HepG2 (cell line): ENCODE data around the gene UBXN2A. TPM values are rescaled to one million over a fixed set of nuclear protein-coding genes. Genes with fewer than 3 reads are reported as not detected.

Experiments
- BHLHE40 ChIP-seq: IDR thresholded peaks from 2 replicates; pipeline ENCODE4 v1.6.1; 2011; ENCODE audit warnings: low read length, improper control_type of control experiment
- CEBPZ ChIP-seq: IDR thresholded peaks from 2 replicates; pipeline ENCODE4 v1.6.1; 2012; ENCODE audit warnings: low read length, improper control_type of control experiment
- CHD2 ChIP-seq: IDR thresholded peaks from 2 replicates; pipeline ENCODE4 v1.6.1; 2011; ENCODE audit warnings: low read depth, low read length, improper control_type of control experiment
- CREBL2 ChIP-seq: sonication (generic); formaldehyde crosslinking; IDR thresholded peaks from 2 replicates; pipeline ENCODE4 v1.8.1; 2023; ENCODE audit warnings: missing genetic modification reagents, mild to moderate bottlenecking, borderline replicate concordance
- CTCF ChIP-seq: sonication (generic); formaldehyde crosslinking; IDR thresholded peaks from 2 replicates; pipeline ENCODE4 v1.5.0; 2020; ENCODE audit warnings: mild to moderate bottlenecking, missing genetic modification reagents, moderate library complexity
- DMAP1 ChIP-seq: IDR thresholded peaks from 2 replicates; pipeline ENCODE4 v1.6.1; 2016
- HNF1B ChIP-seq: sonication (generic); formaldehyde crosslinking; IDR thresholded peaks from 2 replicates; pipeline ENCODE4 v1.5.1; 2020; ENCODE audit warnings: mild to moderate bottlenecking, moderate library complexity, missing genetic modification reagents
- NFRKB ChIP-seq: fragments of 450-650 bp; IDR thresholded peaks from 2 replicates; pipeline ENCODE4 v1.6.1; 2017
- PCBP1 ChIP-seq: fragments of 200-400 bp; formaldehyde crosslinking; IDR thresholded peaks from 2 replicates; pipeline ENCODE4 v1.6.1; 2017; ENCODE audit warnings: mild to moderate bottlenecking, low read depth, low read length, borderline replicate concordance
- PHF5A ChIP-seq: IDR thresholded peaks from one replicate; pipeline ENCODE4 v1.6.1; 2018; ENCODE audit warnings: low read depth, missing genetic modification reagents; ENCODE audit not compliant: unreplicated experiment
- TP53 ChIP-seq: sonication (generic); formaldehyde crosslinking; conservative IDR thresholded peaks from 2 replicates; pipeline ENCODE4 v1.4.0; 2020; ENCODE audit warnings: missing genetic modification reagents
- ZHX1 ChIP-seq: sonication (generic); formaldehyde crosslinking; IDR thresholded peaks from 2 replicates; pipeline ENCODE4 v1.8.1; 2022; ENCODE audit warnings: low read depth, mild to moderate bottlenecking, missing genetic modification reagents
- ZNF263 ChIP-seq: sonication (generic); formaldehyde crosslinking; IDR thresholded peaks from 2 replicates; pipeline ENCODE4 v1.4.0; 2020; ENCODE audit warnings: missing genetic modification reagents
- ZNF264 ChIP-seq: sonication (generic); formaldehyde crosslinking; IDR thresholded peaks from 2 replicates; pipeline ENCODE4 v1.4.0; 2020; ENCODE audit warnings: missing genetic modification reagents
- ZNF343 ChIP-seq: sonication (generic); formaldehyde crosslinking; IDR thresholded peaks from 2 replicates; pipeline ENCODE4 v1.4.0; 2020; ENCODE audit warnings: mild to moderate bottlenecking, missing genetic modification reagents
- ZNF383 ChIP-seq: sonication (generic); formaldehyde crosslinking; IDR thresholded peaks from 2 replicates; pipeline ENCODE4 v1.4.0; 2020; ENCODE audit warnings: missing genetic modification reagents, mild to moderate bottlenecking, borderline replicate concordance
- ZNF484 ChIP-seq: sonication (generic); formaldehyde crosslinking; IDR thresholded peaks from 2 replicates; pipeline ENCODE4 v1.5.1; 2020; ENCODE audit warnings: mild to moderate bottlenecking, low read depth, missing genetic modification reagents, borderline replicate concordance
- ZNF577 ChIP-seq: sonication (generic); formaldehyde crosslinking; IDR thresholded peaks from 2 replicates; pipeline ENCODE4 v1.4.0; 2020; ENCODE audit warnings: mild to moderate bottlenecking, low read depth, missing genetic modification reagents, borderline replicate concordance
- ZNF75D ChIP-seq: sonication (generic); formaldehyde crosslinking; IDR thresholded peaks from 2 replicates; pipeline ENCODE4 v1.8.1; 2023; ENCODE audit warnings: missing genetic modification reagents, mild to moderate bottlenecking, borderline replicate concordance
- ZNF761 ChIP-seq: sonication (generic); formaldehyde crosslinking; conservative IDR thresholded peaks from 2 replicates; pipeline ENCODE4 v1.4.0; 2020; ENCODE audit warnings: mild to moderate bottlenecking, missing genetic modification reagents
- ZNF816 ChIP-seq: sonication (generic); formaldehyde crosslinking; IDR thresholded peaks from 2 replicates; pipeline ENCODE4 v1.8.0; 2022; ENCODE audit warnings: missing genetic modification reagents, mild to moderate bottlenecking, borderline replicate concordance
- polyA plus RNA-seq, 8 experiments: library from polyadenylated mRNA; depleted of rRNA in 3 of 8; stranded (reverse) in 7 of 8; unstranded in 1 of 8; fragments of >200 nt; fragmentation: Illumina TruSeq in 4 of 8; extraction: Trizol in 4 of 8; gene quantifications; 2 replicates each; pipeline versions ENCODE4 v1.2.1 to v1.2.3, GENCODE V29; 2011 to 2016; ENCODE audit warnings: low read depth in 4 of 8, missing spikeins in 1 of 8, mixed read lengths in 1 of 8; ENCODE audit not compliant: insufficient read depth in 1 of 8
- total RNA-seq, 5 experiments: library from RNA; depleted of rRNA; stranded (reverse); fragments of >200 nt; fragmentation: Illumina TruSeq; extraction: Trizol; gene quantifications; 2 replicates each; pipeline ENCODE4 v1.2.3, GENCODE V29; 2016; ENCODE audit warnings: low read depth in 1 of 5

The UBXN2A gene
- total and polyA plus RNA-seq, 2 of the 13 experiments (the other 11 are each of a cell fraction or from before 2014, with no cell fraction given) = 8.3 to 20.9 TPM

- TF ChIP-seq DMAP1 (CRISPR knock-in tag) (0 out of 2 replicates have a peak, but pooled peaks have one; percentile 2), TP53 (CRISPR knock-in tag) (no peak), CHD2 (no peak), PCBP1 (no peak), CREBL2 (no peak), PHF5A (CRISPR knock-in tag) (no peak), NFRKB (no peak), ZNF484 (CRISPR knock-in tag) (no peak), ZNF264 (CRISPR knock-in tag) (no peak), ZNF75D (CRISPR knock-in tag) (no peak), HNF1B (CRISPR knock-in tag) (no peak), CTCF (CRISPR knock-in tag) (no peak), ZNF577 (no peak), ZNF761 (peak; percentile 7; the same call in 1 of the 2 replicates), ZNF383 (no peak), BHLHE40 (no peak), ZNF343 (no peak), CEBPZ (no peak), ZHX1 (CRISPR knock-in tag) (no peak), ZNF263 (CRISPR knock-in tag) (no peak), ZNF816 (peak; percentile 31; the same call in 1 of the 2 replicates)
These were observed 109.3 kb downstream of the UBXN2A start, which contains the start of gene FKBP1B (continued) for GRCh38 chr2:24049485-24050021.
